MG63 (cell line): ENCODE data around the gene PFDN4. TPM values are rescaled to one million over a fixed set of nuclear protein-coding genes. Genes with fewer than 3 reads are reported as not detected.
"Not testable (repeated sequence)": the region's sequence is repeated elsewhere in the genome, so short reads cannot be mapped to it uniquely, and the experiment has no call there.

Experiments
- DNase-seq: peaks from one replicate; pipeline ENCODE4 v3.0.0-alpha.2; 2020
- H3K27me3 ChIP-seq: fragments of 250-450 bp; sonication (Bioruptor Pico); 2 replicates; pipeline ENCODE4 v1.5.1; 2020; ENCODE audit warnings: mild to moderate bottlenecking, moderate library complexity
- H3K36me3 ChIP-seq: fragments of 250-450 bp; sonication (Bioruptor Pico); 2 replicates; pipeline ENCODE4 v1.5.1; 2020; ENCODE audit warnings: mild to moderate bottlenecking, moderate library complexity
- H3K4me3 ChIP-seq: fragments of 250-450 bp; sonication (Bioruptor Pico); 2 replicates; pipeline ENCODE4 v1.5.1; 2020; ENCODE audit warnings: mild to moderate bottlenecking, moderate library complexity
- H3K9me3 ChIP-seq: fragments of 250-450 bp; sonication (Bioruptor Pico); 2 replicates; pipeline ENCODE4 v1.5.1; 2020; ENCODE audit warnings: mild to moderate bottlenecking, moderate library complexity
- total RNA-seq: library from RNA; depleted of rRNA; stranded (reverse); fragments of >200 nt; shearing (Covaris generic); gene quantifications from 2 replicates; pipeline ENCODE4 v1.2.3, GENCODE V29; 2014; ENCODE audit warnings: low replicate concordance

Gene PFDN4
- total RNA-seq, 1 experiment from 2014 or later: 188 TPM

DNA sequence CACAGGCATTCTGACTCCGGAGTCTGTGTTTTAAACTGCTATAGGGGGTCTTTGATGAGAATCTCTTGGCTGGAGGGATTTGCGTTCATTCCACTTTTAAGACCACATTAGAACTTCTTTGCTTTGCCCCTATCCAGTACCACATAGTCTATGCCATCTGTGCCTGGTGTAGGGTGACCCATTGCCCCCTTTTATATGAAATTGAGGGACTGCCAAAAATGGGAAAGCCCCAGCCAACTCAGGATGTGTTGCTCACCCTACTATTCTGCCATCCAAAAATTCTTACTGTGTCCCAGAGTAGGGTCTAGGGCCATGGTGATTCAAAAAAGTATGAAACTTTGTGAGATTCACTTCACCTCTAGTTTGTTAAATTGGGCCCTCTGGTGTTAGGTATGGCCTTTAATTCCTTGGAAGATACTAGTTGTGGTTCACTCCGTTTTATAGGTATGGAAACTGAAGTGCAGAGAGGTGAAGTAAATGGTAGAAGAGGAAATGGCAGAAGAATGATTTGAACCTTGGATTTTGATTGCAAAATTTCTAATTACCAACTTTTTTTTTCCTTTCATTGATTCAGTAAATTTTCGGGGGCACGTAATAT lies 1.4 kb downstream of the PFDN4 start:
- peaks cover 37% of the 10 kb centered on the region for H3K36me3 ChIP-seq
- H3K27me3 ChIP-seq: no peaks in the 10 kb centered on the region
- peak; percentile 7 for DNase-seq
- H3K4me3 ChIP-seq: peak overlapping the region; percentile 96
- H3K9me3 ChIP-seq: no peaks in the 10 kb centered on the region; the same call in 1 of the 2 replicates

DNA sequence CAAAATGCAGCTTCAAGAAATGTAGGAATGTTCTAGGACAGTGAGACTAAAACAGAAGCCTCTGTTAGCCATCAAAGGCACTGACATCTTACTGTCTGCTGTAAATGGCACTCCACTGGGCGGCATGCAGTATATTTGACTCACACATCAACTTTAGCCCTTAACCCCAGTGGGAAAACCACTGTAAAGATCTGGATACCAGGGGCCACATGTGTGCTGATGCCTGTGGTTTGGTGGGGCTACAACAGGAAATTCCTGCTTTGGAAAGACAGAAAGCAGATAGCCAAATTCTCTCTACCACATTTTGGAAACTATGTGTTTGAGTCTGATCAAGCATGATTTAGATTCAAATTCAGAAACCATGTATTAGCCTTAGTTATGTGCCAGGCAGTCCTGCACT lies 4.3 kb downstream of the PFDN4 start:
- H3K9me3 ChIP-seq: no peaks in the 10 kb centered on the region; the same call in 1 of the 2 replicates
- peaks cover 61% of the 10 kb centered on the region for H3K36me3 ChIP-seq
- H3K27me3 ChIP-seq: no peaks in the 10 kb centered on the region
- DNase-seq: no peak
- no peak overlapping the region for H3K4me3 ChIP-seq

DNA sequence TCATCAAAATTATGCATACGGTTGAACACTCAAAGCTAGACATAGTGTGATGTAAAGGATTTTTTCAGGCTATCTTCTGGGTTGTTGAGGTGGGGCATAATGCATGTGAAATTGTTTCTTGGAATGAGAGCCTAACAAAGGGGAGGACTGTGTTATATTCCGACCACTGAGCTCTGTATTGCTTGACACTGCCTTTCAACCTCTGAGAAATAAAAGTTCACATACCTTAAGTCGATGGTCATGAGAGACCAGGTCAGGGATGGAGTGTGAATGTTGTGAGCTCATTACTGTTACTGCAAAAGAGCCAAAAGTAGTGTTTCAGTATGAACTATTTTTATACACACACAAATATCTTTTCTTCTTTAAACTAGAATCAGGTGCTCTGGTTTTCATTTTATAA lies 5.0 kb downstream of the PFDN4 start:
- Histone ChIP-seq H3K9me3 (no peaks in the 10 kb centered on the region; the same call in 1 of the 2 replicates), H3K4me3 (no peak overlapping the region), H3K36me3 (peaks cover 67% of the 10 kb centered on the region), H3K27me3 (no peaks in the 10 kb centered on the region)
- DNase-seq: no peak

DNA sequence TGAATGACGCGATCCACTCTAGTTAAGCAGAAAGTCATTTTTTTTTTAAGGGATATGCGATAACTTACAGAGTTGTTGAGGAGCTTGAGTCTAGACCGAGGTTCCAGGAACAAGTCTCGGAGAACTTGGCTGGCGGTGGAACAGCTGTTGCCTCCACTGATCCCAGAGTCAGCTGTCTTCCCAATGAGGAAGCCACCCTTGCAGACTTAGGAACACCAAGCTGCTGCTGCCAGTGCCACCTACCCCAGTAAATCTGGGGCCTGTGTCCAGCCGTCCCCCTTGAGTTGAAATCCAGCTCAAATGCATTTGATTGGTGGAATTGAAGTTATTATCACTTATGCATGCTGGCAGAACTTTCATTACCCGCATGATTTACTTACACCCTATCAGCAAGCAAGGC lies 6.7 kb downstream of the PFDN4 start:
- peaks cover 66% of the 10 kb centered on the region for H3K36me3 ChIP-seq
- no peak overlapping the region for H3K4me3 ChIP-seq
- DNase-seq: no peak
- H3K27me3 ChIP-seq: no peaks in the 10 kb centered on the region
- H3K9me3 ChIP-seq: no peaks in the 10 kb centered on the region; the same call in 1 of the 2 replicates

DNA sequence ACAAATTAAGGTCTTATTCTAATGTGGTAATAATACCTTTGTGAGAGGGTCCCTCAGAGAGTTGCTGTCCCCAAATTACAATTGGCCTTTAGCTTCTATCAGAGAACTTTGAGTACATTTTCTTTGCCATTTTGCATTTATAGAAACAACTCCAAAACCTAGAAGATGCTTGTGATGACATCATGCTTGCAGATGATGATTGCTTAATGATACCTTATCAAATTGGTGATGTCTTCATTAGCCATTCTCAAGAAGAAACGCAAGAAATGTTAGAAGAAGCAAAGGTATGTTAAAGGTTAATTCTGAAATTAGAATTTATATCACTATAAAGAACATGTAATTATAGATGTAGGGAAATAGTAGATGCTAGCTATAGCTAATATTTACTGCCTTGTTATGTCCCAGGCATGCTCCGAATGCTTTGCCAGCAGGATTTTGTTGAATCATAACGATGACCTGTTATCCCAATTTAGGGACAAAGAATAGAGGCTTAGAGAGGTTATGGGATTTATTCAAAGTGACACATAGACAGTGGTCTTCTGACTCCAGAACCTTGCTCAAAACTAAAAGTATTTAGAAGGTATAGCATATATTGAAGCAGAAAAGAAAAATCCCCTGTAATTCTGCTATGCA lies 7.4 kb downstream of the PFDN4 start:
- H3K36me3 ChIP-seq: peaks cover 62% of the 10 kb centered on the region
- H3K4me3 ChIP-seq: no peak overlapping the region
- DNase-seq: no peak
- H3K27me3 ChIP-seq: no peaks in the 10 kb centered on the region
- H3K9me3 ChIP-seq: no peaks in the 10 kb centered on the region; the same call in 1 of the 2 replicates

DNA sequence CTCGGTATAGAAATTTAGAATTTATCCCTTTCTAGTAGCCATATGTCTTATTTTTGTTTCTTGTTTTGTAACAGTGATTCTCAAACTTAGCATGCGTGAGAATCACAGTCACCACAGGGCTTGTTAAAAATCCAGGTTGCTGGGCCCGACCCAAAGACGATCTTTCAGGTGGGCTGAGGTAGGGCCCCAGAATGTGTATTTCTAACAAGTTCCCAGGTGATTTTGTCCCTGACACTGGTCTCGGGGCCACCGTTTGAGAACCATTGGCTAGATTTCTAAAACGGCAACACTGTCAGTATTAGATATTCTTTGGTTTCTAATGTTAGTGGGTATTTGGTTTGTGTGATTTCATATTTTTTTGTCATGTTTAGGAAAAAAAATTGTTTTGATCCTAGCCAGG lies 9.9 kb downstream of the PFDN4 start:
- H3K9me3 ChIP-seq: no peaks in the 10 kb centered on the region; the same call in 1 of the 2 replicates
- no peak overlapping the region for H3K4me3 ChIP-seq
- DNase-seq: no peak
- no peaks in the 10 kb centered on the region for H3K27me3 ChIP-seq
- H3K36me3 ChIP-seq: peaks cover 44% of the 10 kb centered on the region

DNA sequence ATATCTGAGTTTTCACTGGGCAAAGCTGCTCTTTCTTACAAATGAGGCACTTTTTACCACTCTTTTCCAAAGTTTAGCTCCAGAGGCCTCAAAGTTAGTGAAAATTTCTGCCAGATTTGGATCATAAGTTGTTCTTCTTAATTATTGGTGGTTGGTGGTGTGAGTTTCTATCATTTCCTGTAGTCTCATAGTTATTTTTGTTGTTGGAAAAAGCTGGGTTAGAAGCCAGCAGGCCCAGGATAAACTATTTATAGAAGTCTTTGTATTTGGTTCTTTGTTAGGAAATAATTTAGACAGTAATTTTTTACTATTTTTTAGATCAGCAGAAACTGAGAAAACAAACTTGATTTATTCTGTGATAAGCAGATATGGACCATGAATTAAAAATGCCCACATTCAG lies 10.6 kb downstream of the PFDN4 start:
- no peaks in the 10 kb centered on the region for H3K9me3 ChIP-seq
- no peak for DNase-seq
- H3K36me3 ChIP-seq: peaks cover 37% of the 10 kb centered on the region
- H3K4me3 ChIP-seq: no peak overlapping the region
- no peaks in the 10 kb centered on the region for H3K27me3 ChIP-seq

DNA sequence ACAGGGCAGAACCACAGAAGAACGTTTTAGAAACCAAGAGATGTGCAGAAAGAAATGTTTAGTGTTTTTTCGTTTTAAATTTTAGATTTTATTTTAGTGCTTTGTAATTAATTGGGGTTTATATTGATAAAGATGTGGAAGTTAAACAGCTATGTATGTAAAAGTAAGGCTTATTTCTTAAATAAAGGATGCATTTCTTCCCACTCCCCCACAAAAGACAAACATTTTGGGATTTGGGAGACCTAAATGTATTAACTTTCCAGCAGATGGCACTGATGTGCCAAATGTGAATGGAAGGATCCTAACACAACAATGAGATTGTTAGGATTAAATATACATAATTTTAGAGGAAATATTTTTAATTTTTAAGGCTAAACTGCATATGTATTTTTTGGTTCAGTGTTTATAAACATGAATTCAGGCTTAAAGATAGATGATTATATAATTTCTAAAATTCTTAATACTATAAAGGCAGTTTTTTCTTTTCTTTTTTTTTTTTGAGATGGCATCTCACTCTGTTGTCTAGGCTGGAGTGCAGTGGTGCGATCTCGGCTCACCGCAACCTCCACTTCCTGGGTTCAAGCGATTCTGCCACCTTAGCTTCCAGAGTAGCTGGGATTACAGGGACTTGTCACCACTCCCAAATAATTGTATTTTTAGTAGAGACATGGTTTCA lies 12.0 kb downstream of the PFDN4 start:
- no peak for DNase-seq
- Histone ChIP-seq H3K4me3 (no peak overlapping the region), H3K9me3 (no peaks in the 10 kb centered on the region), H3K36me3 (peaks cover 33% of the 10 kb centered on the region), H3K27me3 (no peaks in the 10 kb centered on the region)

DNA sequence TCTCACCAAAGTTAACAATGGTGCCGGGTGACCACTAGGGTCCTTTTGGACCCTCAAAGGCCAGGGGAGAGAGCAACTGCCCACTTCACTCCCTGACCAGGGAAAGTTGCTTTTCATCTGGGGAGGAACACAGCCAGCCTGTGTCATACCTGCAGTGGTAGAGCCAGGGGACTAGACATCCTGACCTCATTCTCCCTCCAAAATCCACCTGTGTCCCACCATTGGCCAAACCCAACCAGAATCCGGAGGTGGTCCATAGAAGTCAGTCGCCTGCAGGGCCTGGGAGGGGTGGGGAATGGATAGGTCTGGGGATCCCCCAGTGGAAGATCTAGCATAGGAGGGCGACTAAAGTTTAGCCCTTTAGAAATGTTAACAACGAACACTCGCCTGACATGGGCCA lies 12.8 kb downstream of the PFDN4 start:
- no peak for DNase-seq
- H3K27me3 ChIP-seq: no peaks in the 10 kb centered on the region
- H3K9me3 ChIP-seq: no peaks in the 10 kb centered on the region
- H3K36me3 ChIP-seq: peaks cover 26% of the 10 kb centered on the region
- H3K4me3 ChIP-seq: no peak overlapping the region

DNA sequence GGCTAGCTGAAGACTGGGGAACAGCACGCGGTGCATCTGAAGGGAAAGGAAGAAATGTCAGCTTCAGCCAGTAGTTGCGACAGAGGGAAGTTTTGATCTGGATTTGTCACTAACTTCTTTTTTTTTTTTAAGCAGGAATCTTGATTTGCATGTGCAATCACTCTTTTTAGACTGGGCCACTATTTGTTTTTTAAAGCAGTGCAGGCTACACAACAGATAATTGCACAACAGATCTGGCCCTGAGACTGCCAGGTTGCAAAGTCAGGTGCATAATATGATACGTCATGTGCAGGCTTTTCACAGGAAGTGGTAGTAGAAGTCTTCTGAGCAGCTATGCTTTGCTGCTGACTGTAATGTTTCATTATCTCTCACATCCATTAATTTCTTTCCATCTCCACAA lies 13.5 kb downstream of the PFDN4 start:
- no peak overlapping the region for H3K4me3 ChIP-seq
- no peaks in the 10 kb centered on the region for H3K27me3 ChIP-seq
- no peaks in the 10 kb centered on the region for H3K9me3 ChIP-seq
- H3K36me3 ChIP-seq: peaks cover 20% of the 10 kb centered on the region
- no peak for DNase-seq

DNA sequence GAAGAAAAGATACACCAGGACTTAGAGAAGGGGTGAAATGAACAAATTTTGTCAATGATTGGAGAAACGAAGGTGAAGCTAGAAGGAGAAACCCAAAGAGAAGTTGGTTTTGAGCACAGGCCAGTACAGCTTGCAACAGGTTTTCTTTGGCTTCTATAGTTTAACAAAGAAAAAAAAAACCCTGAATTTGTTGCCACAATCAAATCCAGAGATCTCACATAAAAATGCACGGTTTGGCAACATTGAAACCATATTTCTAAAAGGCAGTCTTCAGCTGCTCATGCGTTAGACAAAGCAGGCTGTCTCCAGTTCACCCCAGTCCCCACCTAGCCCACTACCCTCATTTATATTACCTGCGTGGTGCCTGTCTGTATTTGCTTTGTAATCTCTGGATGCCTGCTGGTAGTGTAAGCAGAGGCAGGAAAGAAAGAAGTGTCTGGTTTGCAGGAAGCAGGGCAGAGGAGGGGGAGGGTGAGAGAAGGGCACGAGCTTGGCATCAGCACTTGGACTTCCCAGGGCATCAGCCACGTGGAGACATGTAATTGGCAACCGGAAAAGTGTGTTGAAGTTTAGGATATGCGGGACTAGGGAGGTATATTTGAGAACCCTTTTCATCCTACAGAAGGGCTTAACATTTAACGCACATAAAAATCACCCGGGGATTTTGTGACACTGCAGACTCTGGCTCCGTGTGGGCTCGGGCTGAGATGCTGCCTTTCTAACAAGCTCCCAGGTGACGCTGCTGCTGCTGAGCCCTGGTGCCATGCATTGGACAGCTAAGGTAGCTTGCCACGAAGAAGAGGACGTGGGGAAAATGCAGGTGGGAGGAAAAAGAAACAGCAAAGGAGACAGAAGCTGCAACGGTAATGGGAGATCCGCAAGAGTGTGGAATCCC lies 14.4 kb downstream of the PFDN4 start:
- Histone ChIP-seq H3K9me3 (no peaks in the 10 kb centered on the region), H3K27me3 (no peaks in the 10 kb centered on the region), H3K4me3 (no peak overlapping the region), H3K36me3 (peaks cover 12% of the 10 kb centered on the region)
- DNase-seq: no peak

DNA sequence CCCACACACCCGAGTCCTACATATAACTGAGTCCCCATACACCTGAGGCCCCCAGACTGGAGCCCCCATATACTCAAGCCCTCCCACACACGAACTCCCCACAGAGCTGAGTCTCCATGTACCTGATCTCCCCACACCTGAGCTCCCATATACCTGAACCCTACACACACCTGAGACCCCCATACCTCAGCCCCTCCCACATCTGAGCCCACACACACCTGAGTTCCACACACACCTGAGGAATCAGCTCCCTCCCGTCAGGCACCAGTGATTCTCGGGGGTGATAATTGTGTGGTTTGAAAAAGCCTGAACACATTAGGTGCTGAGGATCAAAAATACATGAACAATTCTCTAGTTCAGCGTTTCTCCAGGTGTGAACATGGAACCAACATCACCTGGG lies 15.4 kb downstream of the PFDN4 start:
- no peak for DNase-seq
- no peaks in the 10 kb centered on the region for H3K27me3 ChIP-seq
- H3K4me3 ChIP-seq: no peak overlapping the region
- H3K9me3 ChIP-seq: no peaks in the 10 kb centered on the region
- peaks cover 7% of the 10 kb centered on the region for H3K36me3 ChIP-seq

DNA sequence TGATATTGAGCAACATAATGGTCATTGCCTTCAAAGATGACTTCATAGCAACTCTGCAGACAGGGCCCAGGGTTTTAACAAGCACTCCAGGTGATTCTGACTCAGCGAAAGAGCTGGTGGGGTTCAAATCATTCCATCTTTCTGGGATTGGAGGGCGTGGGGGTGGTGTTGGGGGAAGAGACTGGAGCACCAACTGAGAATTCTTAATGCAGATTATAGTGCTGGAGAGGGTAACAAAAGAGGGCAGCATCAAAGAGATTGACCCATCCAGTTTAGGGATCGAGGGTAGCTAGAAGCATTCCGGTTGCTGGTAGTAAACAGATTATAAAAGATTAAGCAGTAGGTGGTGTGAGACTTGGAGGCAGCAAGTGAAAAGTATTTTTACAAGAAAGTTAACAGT lies 15.9 kb downstream of the PFDN4 start:
- no peak for DNase-seq
- H3K27me3 ChIP-seq: no peaks in the 10 kb centered on the region
- H3K4me3 ChIP-seq: no peak overlapping the region
- H3K36me3 ChIP-seq: peaks cover 7% of the 10 kb centered on the region
- H3K9me3 ChIP-seq: no peaks in the 10 kb centered on the region

DNA sequence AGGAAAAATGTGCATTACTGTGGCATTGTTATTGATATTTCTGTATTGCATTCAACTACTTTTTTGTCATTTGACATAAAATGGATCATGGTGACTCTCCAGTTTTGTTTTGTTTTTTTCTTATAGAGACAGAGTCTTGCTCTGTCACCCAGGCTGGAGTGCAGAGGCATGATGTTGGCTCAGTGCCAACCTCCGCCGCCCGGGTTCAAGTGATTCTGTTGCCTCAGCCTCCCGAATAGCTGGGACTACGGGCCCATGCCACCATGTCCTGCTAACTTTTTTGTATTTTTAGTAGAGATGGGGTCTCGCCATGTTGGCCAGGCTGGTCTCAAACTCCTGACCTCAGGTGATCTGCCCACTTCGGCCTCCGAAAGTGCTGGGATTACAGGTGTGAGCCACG lies 16.8 kb downstream of the PFDN4 start:
- not testable (repeated sequence) for H3K9me3 ChIP-seq, H3K27me3 ChIP-seq, H3K4me3 ChIP-seq, DNase-seq, H3K36me3 ChIP-seq

DNA sequence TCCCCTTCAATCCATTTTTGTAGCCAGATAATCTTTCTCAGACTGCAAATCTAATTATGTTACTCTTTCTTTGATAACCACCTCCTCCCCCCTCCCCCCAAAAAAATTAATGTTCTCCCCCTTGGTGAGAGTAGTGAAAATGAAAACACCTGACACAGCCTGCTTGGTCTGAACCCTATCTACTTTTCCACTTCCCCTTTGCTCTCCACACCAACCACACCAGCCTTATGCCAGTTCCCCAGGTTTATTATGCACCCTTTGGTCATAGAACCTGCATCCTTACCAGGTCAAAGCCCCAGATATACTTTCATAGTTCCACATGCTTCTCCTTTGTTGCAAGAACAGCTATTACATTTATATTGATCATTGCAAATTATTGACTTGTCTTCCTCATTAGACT lies 19.4 kb downstream of the PFDN4 start:
- H3K9me3 ChIP-seq: no peaks in the 10 kb centered on the region
- H3K4me3 ChIP-seq: no peak overlapping the region
- H3K27me3 ChIP-seq: no peaks in the 10 kb centered on the region
- no peak for DNase-seq
- H3K36me3 ChIP-seq: no peaks in the 10 kb centered on the region

DNA sequence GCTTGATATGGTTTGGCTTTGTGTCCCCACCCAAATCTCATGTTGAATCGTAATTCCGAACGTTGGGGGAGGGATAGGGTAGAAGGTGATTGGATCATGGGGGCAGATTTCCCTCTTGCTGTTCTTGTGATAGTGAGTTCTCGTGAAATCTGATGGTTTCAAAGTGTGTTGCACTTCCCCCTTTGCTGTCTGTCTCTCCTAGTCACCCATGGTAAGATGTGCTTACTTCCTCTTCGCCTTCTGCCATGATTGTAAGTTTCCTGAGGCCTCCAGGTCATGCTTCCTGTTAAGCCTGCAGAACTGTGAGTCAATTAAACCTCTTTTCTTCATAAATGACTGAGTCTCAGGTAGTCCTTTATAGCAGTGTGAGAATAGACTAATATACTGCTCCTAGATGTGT lies 19.9 kb downstream of the PFDN4 start:
- H3K36me3 ChIP-seq: no peaks in the 10 kb centered on the region
- H3K27me3 ChIP-seq: no peaks in the 10 kb centered on the region
- DNase-seq: no peak
- no peak overlapping the region for H3K4me3 ChIP-seq
- H3K9me3 ChIP-seq: no peaks in the 10 kb centered on the region; the same call in 1 of the 2 replicates

DNA sequence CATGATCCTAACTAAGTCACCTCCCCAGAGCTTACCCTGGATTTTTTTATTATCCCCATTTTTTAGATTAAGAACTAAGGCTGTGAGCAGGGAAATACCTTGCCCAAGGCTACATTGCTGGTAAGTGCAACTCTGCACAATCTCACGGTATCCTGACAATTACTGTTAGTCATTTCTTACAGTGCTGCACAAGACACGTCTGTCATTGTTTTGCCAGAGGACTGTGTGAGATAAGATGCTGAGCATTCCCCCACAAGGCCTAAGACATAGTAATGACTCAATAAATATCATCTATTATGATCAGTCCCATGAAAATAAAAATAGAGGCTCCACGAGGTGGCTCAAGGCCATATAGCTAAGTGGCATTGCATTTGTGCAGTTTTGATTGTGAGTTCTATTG lies 21.0 kb downstream of the PFDN4 start:
- Histone ChIP-seq H3K9me3 (no peaks in the 10 kb centered on the region; the same call in 1 of the 2 replicates), H3K27me3 (no peaks in the 10 kb centered on the region), H3K4me3 (no peak overlapping the region), H3K36me3 (no peaks in the 10 kb centered on the region)
- no peak for DNase-seq
